DMS53 (cell line): ENCODE measurements around the gene PLK5.

Experiments
- DNase-seq: peaks from one replicate; lab custom pipeline; 2025; lab: John Stamatoyannopoulos, UW

PLK5 gene

GRCh38 chr19:1577090-1577928, 53.4 kb downstream of the PLK5 start:
- DNase-seq, result no peak

DNA sequence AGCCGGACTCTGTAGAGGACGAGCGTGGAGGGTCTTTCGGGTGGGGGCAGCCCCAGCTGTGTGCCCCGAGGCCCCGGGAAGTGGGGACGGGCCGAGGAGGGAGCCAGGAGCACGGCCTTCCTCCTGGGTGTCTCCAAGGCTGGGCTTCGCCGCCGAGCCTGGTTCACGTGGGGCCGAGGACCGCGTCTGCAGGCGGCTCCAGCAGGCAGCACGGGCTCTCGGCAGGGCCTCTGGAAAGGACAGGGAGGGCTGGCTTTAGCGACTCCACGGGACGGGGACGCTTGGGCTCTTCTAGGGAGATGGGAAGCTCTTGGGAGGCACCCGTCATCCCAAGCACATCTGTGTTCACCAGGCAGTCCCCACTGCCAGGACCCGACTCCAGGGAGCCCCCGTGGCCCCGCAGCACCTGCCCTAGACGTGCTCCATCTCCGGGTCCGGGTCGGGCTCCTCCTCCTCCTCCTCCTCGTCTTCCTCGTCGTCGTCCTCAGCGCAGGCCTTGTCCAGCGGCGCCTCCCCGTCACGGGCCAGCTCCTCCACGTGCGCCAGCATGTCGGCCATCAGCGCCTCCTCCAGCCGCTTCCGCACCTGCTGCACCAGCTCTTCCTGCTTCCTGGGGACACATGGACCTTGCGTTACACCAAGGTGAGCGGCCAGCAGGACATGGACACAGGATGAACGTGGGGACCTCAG, 54.2 kb downstream of the PLK5 start:
- no peak for DNase-seq

- no peak for DNase-seq
Measured at GRCh38 chr19:1579222-1579621, 55.3 kb downstream of the PLK5 start.

DNA sequence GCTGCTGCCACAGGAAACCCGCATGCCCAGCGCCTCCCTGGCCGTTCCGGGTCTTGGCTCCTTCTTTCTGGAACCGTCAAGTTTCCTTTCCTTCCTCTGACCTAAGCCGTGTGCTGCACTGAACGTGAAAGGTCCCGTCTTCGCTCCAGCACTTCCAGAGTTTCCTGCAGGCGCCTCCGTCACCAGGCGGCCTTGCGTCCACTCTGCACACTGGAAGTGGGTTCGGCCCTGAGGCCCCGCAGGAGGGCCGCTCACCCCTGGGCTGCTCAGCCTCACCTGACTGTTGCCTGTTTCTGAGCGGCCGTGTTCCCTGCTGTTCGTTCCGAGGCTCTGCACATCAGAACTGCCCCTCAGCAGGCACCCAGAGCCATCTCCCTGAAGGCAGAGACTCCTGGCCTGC, 56.5 kb downstream of the PLK5 start:
- no peak for DNase-seq

DNA sequence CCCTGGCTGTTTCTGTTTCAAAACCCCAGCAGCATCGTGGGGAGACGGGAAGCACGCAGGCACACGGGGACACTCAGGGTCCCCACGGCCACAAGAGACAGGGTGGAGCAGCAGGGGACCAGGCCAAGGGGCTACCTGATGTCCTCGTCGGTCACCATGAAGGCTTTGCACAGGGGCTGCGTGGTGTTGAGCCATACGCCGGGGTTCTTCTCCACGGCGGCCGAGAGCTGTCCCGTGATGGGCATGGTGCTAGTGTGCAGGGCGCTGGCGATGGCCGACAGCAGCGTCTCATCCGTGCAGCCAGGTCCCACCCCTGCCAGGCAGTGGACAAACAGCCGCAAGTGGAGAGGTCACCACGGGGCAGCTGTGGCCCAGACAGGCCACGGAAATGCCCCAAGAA, 57.1 kb downstream of the PLK5 start:
- no peak for DNase-seq

- DNase-seq, result peak; percentile 85
Measured at GRCh38 chr19:1582201-1582600, 58.3 kb downstream of the PLK5 start.

GRCh38 chr19:1584500-1585242, 60.8 kb downstream of the PLK5 start:
- no peak for DNase-seq

- DNase-seq, result no peak
Measured at GRCh38 chr19:1585243-1585580, 61.3 kb downstream of the PLK5 start.
